Neuronal stem cell (in vitro differentiated cells): Measurements from ENCODE around the gene ANKRD17.

Experiments
- DNase-seq: peaks from one replicate; pipeline ENCODE4 v3.0.0-alpha.2; 2013; ENCODE audit warnings: low spot score
- H2AFZ ChIP-seq: one replicate; pipeline ENCODE4 v1.6.1; 2013; ENCODE audit warnings: mild to moderate bottlenecking, low read length, inconsistent platforms
- H2AK5ac ChIP-seq: 2 replicates; pipeline ENCODE4 v1.6.1; 2013; ENCODE audit warnings: low read depth, mild to moderate bottlenecking, inconsistent platforms, low read length, moderate library complexity, mixed read lengths
- H2BK120ac ChIP-seq: 2 replicates; pipeline ENCODE4 v1.6.1; 2013; ENCODE audit warnings: low read depth, mild to moderate bottlenecking, inconsistent platforms, low read length, moderate library complexity, mixed read lengths
- H2BK12ac ChIP-seq: one replicate; pipeline ENCODE4 v1.6.1; 2013; ENCODE audit warnings: low read length, inconsistent platforms
- H2BK15ac ChIP-seq: 2 replicates; pipeline ENCODE4 v1.6.1; 2013; ENCODE audit warnings: mild to moderate bottlenecking, low read length, inconsistent platforms, mixed read lengths
- H2BK5ac ChIP-seq: one replicate; pipeline ENCODE4 v1.6.1; 2013; ENCODE audit warnings: inconsistent platforms, mild to moderate bottlenecking, low read length, moderate library complexity
- H3K14ac ChIP-seq: one replicate; pipeline ENCODE4 v1.6.1; 2013; ENCODE audit warnings: low read length, inconsistent platforms
- H3K18ac ChIP-seq: 2 replicates; pipeline ENCODE4 v1.6.1; 2013; ENCODE audit warnings: low read length, inconsistent platforms
- H3K23ac ChIP-seq: 2 replicates; pipeline ENCODE4 v1.6.1; 2013; ENCODE audit warnings: low read depth, mild to moderate bottlenecking, mixed read lengths, low read length, inconsistent platforms; ENCODE audit not compliant: poor library complexity
- H3K27ac ChIP-seq: replicated peaks from 3 replicates; pipeline ENCODE4 v1.5.1; 2013; ENCODE audit warnings: low read length, inconsistent platforms
- H3K27me3 ChIP-seq, 3 experiments: 2 replicates each; pipeline ENCODE4 v1.6.1; 2013; ENCODE audit warnings: low read length in 3 of 3, mild to moderate bottlenecking in 2 of 3, inconsistent platforms in 1 of 3, low read depth in 1 of 3, mixed read lengths in 1 of 3, moderate library complexity in 1 of 3; ENCODE audit not compliant: control insufficient read depth in 3 of 3, insufficient read depth in 3 of 3
- H3K36me3 ChIP-seq, 2 donors: replicated peaks in 1 of 2; 2 replicates each; pipeline ENCODE4 v1.6.1; 2013; ENCODE audit warnings: low read length in 2 of 2; ENCODE audit not compliant: control insufficient read depth in 2 of 2, insufficient read depth in 2 of 2
- H3K4ac ChIP-seq: 2 replicates; pipeline ENCODE4 v1.6.1; 2013; ENCODE audit warnings: inconsistent platforms, mild to moderate bottlenecking, low read length, moderate library complexity
- H3K4me1 ChIP-seq, 2 donors: 1 replicate in 1 of 2; 2 replicates in 1 of 2; pipeline ENCODE4 v1.6.1; 2013; ENCODE audit warnings: low read length in 2 of 2, low read depth in 1 of 2; ENCODE audit not compliant: control insufficient read depth in 2 of 2, insufficient read depth in 1 of 2
- H3K4me2 ChIP-seq: one replicate; pipeline ENCODE4 v1.6.1; 2013; ENCODE audit warnings: mild to moderate bottlenecking, low read length, inconsistent platforms; ENCODE audit not compliant: insufficient read depth, poor library complexity, severe bottlenecking
- H3K4me3 ChIP-seq, 2 donors: 2 replicates each; pipeline ENCODE4 v1.5.1; 2013; ENCODE audit warnings: low read length in 2 of 2, mild to moderate bottlenecking in 2 of 2, inconsistent platforms in 1 of 2, moderate library complexity in 1 of 2
- H3K79me1 ChIP-seq: one replicate; pipeline ENCODE4 v1.6.1; 2013; ENCODE audit warnings: low read depth, mild to moderate bottlenecking, inconsistent platforms, low read length, moderate library complexity
- H3K9ac ChIP-seq: one replicate; pipeline ENCODE4 v1.6.1; 2013; ENCODE audit warnings: mild to moderate bottlenecking, low read depth, low read length, inconsistent platforms; ENCODE audit not compliant: poor library complexity
- H3K9me3 ChIP-seq, 2 donors: replicated peaks in 1 of 2; 2 replicates each; pipeline versions ENCODE3 to v1.6.1; 2013; ENCODE audit warnings: low read length in 2 of 2, mild to moderate bottlenecking in 2 of 2, inconsistent platforms in 1 of 2, low read depth in 1 of 2, mixed read lengths in 1 of 2, moderate library complexity in 1 of 2; ENCODE audit not compliant: control insufficient read depth in 2 of 2, insufficient read depth in 1 of 2
- H4K8ac ChIP-seq: one replicate; pipeline ENCODE4 v1.6.1; 2013; ENCODE audit warnings: low read depth, mild to moderate bottlenecking, inconsistent platforms, low read length, moderate library complexity
- H4K91ac ChIP-seq: one replicate; pipeline ENCODE4 v1.6.1; 2013; ENCODE audit warnings: low read length, low read depth, mild to moderate bottlenecking, inconsistent platforms; ENCODE audit not compliant: poor library complexity
- WGBS, 2 donors: extraction: QIAGEN DNeasy Blood & Tissue Kit; methylation state at CpG; one replicate each; pipeline ENCODE4 v1.1.7; 2013; ENCODE audit warnings: missing lambda C conversion rate in 2 of 2, mixed read lengths in 1 of 2; ENCODE audit not compliant: insufficient read length in 2 of 2, insufficient replicate concordance in 1 of 2; ENCODE audit errors: extremely low coverage in 2 of 2; 5-methylcytosine and 5-hydroxymethylcytosine counted together

Gene ANKRD17

DNA sequence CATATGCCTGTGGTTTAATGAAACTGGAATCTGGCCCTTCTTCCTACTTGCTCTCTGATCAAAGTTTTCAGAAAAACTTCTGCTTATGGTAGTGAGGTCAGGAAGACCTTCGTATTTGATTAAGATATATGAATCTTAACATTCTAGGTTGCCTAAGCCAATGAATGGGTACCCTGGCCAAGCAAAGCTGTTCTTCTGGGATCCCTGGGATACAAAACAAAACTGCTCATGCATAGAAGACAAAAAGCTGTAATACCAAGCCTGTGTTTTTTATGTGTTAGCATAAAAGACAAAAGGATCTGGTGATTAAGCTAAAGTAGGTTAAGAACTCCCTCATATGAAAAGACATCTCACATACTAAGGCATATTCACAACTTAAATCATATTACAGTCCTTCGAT lies 21.6 kb downstream of the ANKRD17 start:
- no peak overlapping the region for H2BK12ac ChIP-seq
- H3K23ac ChIP-seq, result no peak overlapping the region
- H3K14ac ChIP-seq, result no peak overlapping the region
- no peak overlapping the region for H2AK5ac ChIP-seq
- no peaks in the 10 kb centered on the region for H3K27me3 ChIP-seq
- no peak overlapping the region for H3K4me3 ChIP-seq
- H3K18ac ChIP-seq, result no peak overlapping the region
- peaks cover 4 to 76% of the 10 kb centered on the region in 2 donors for H3K36me3 ChIP-seq
- H3K4ac ChIP-seq, result no peak overlapping the region
- H4K91ac ChIP-seq, result no peak overlapping the region
- DNase-seq, result no peak
- no peaks in the 10 kb centered on the region for H3K4me1 ChIP-seq
- peaks cover 0 to 36% of the 10 kb centered on the region in 2 donors for H3K9me3 ChIP-seq
- no peak overlapping the region for H2BK120ac ChIP-seq
- H3K4me2 ChIP-seq, result no peak overlapping the region
- no peak overlapping the region for H3K27ac ChIP-seq
- H4K8ac ChIP-seq, result no peak overlapping the region
- H3K9ac ChIP-seq, result no peak overlapping the region
- no CpG with 5 or more reads among the region's 2 CpGs for WGBS, 2 donors
- no peak overlapping the region for H2BK15ac ChIP-seq
- no peak overlapping the region for H2BK5ac ChIP-seq
- peaks cover 1% of the 10 kb centered on the region for H3K79me1 ChIP-seq
- no peak overlapping the region for H2AFZ ChIP-seq

- H4K91ac ChIP-seq, result no peak overlapping the region
- H3K4me1 ChIP-seq, result no peaks in the 10 kb centered on the region
- H2AK5ac ChIP-seq, result no peak overlapping the region
- no peak overlapping the region for H2BK5ac ChIP-seq
- no peak overlapping the region for H3K4me2 ChIP-seq
- no peak overlapping the region for H3K23ac ChIP-seq
- no peak overlapping the region for H3K18ac ChIP-seq
- H3K36me3 ChIP-seq, result peaks cover 4 to 83% of the 10 kb centered on the region in 2 donors
- DNase-seq, result no peak
- H4K8ac ChIP-seq, result no peak overlapping the region
- peaks cover 0 to 36% of the 10 kb centered on the region in 2 donors for H3K9me3 ChIP-seq
- no peak overlapping the region for H2BK15ac ChIP-seq
- no peak overlapping the region for H3K4ac ChIP-seq
- WGBS, 2 donors, result no CpG with 5 or more reads among the region's 1 CpG
- H3K14ac ChIP-seq, result no peak overlapping the region
- no peak overlapping the region for H2AFZ ChIP-seq
- no peak overlapping the region for H2BK120ac ChIP-seq
- H3K79me1 ChIP-seq, result peaks cover 1% of the 10 kb centered on the region
- H3K27me3 ChIP-seq, result no peaks in the 10 kb centered on the region
- no peak overlapping the region for H3K4me3 ChIP-seq
- H2BK12ac ChIP-seq, result no peak overlapping the region
- H3K9ac ChIP-seq, result no peak overlapping the region
- H3K27ac ChIP-seq, result no peak overlapping the region
These were observed 22.4 kb downstream of the ANKRD17 start for GRCh38 chr4:73236151-73236550.

GRCh38 chr4:73234712-73235111 lies 23.9 kb downstream of the ANKRD17 start:
- H3K14ac ChIP-seq, result no peak overlapping the region
- no peak overlapping the region for H3K4ac ChIP-seq
- no peak overlapping the region for H4K91ac ChIP-seq
- peaks cover 0 to 36% of the 10 kb centered on the region in 2 donors for H3K9me3 ChIP-seq
- H3K79me1 ChIP-seq, result no peaks in the 10 kb centered on the region
- H3K23ac ChIP-seq, result no peak overlapping the region
- no peak overlapping the region for H3K18ac ChIP-seq
- DNase-seq, result no peak
- H3K4me3 ChIP-seq, result no peak overlapping the region
- WGBS, 2 donors, result no CpG with 5 or more reads among the region's 1 CpG
- no peak overlapping the region for H3K27ac ChIP-seq
- no peak overlapping the region for H2BK12ac ChIP-seq
- peaks cover 4 to 96% of the 10 kb centered on the region in 2 donors for H3K36me3 ChIP-seq
- H3K9ac ChIP-seq, result no peak overlapping the region
- no peak overlapping the region for H3K4me2 ChIP-seq
- no peak overlapping the region for H4K8ac ChIP-seq
- no peak overlapping the region for H2BK120ac ChIP-seq
- no peak overlapping the region for H2AK5ac ChIP-seq
- no peaks in the 10 kb centered on the region for H3K4me1 ChIP-seq
- no peak overlapping the region for H2BK5ac ChIP-seq
- no peaks in the 10 kb centered on the region for H3K27me3 ChIP-seq
- no peak overlapping the region for H2AFZ ChIP-seq
- no peak overlapping the region for H2BK15ac ChIP-seq

GRCh38 chr4:73231518-73232487 lies 26.8 kb downstream of the ANKRD17 start:
- peaks cover 4 to 79% of the 10 kb centered on the region in 2 donors for H3K36me3 ChIP-seq
- WGBS, 2 donors, result no CpG with 5 or more reads among the region's 8 CpGs
- H3K4me1 ChIP-seq, result no peaks in the 10 kb centered on the region
- H3K4me3 ChIP-seq, result no peak overlapping the region
- H3K27ac ChIP-seq, result no peak overlapping the region
- no peak overlapping the region for H4K8ac ChIP-seq
- H2AFZ ChIP-seq, result no peak overlapping the region
- no peak overlapping the region for H3K4me2 ChIP-seq
- H3K79me1 ChIP-seq, result no peaks in the 10 kb centered on the region
- H4K91ac ChIP-seq, result no peak overlapping the region
- H3K18ac ChIP-seq, result no peak overlapping the region
- DNase-seq, result no peak
- H2AK5ac ChIP-seq, result no peak overlapping the region
- no peak overlapping the region for H2BK5ac ChIP-seq
- no peak overlapping the region for H3K23ac ChIP-seq
- H3K14ac ChIP-seq, result no peak overlapping the region
- no peaks in the 10 kb centered on the region for H3K27me3 ChIP-seq
- no peak overlapping the region for H2BK15ac ChIP-seq
- no peak overlapping the region for H2BK12ac ChIP-seq
- no peak overlapping the region for H3K9ac ChIP-seq
- peaks cover 0 to 34% of the 10 kb centered on the region in 2 donors for H3K9me3 ChIP-seq
- H3K4ac ChIP-seq, result no peak overlapping the region
- H2BK120ac ChIP-seq, result no peak overlapping the region
